Loucy (cell line): ENCODE measurements around the gene ZNF709.
A peak's percentile ranks its signal among the peaks of the same experiment; 100 is the strongest.

Experiments
- H2AFZ ChIP-seq: fragments of 200-600 bp; sonication (generic); 2 replicates; pipeline ENCODE4 v1.6.0; 2016; ENCODE audit warnings: antibody characterized with exemption, mild to moderate bottlenecking, low read length, moderate library complexity
- H3F3A ChIP-seq: fragments of 200-600 bp; 2 replicates; pipeline ENCODE4 v1.6.0; 2016; ENCODE audit warnings: antibody characterized with exemption, low read depth, mild to moderate bottlenecking
- H3K27me3 ChIP-seq: fragments of 200-600 bp; sonication (generic); 2 replicates; pipeline ENCODE4 v1.6.1; 2014; ENCODE audit warnings: low read length, mild to moderate bottlenecking; ENCODE audit not compliant: insufficient read depth, poor library complexity, severe bottlenecking
- H3K36me3 ChIP-seq: fragments of 200-600 bp; sonication (generic); 2 replicates; pipeline ENCODE4 v1.6.1; 2016; ENCODE audit warnings: low read length; ENCODE audit not compliant: insufficient read depth
- H3K4me1 ChIP-seq: fragments of 200-600 bp; sonication (generic); 2 replicates; pipeline ENCODE4 v1.5.1; 2014; ENCODE audit warnings: low read length, mild to moderate bottlenecking; ENCODE audit not compliant: insufficient read depth, poor library complexity, severe bottlenecking
- H3K4me2 ChIP-seq: fragments of 200-600 bp; sonication (generic); 2 replicates; pipeline ENCODE4 v1.6.0; 2014; ENCODE audit warnings: antibody characterized with exemption, low read length, low read depth, mild to moderate bottlenecking; ENCODE audit not compliant: poor library complexity, severe bottlenecking
- H3K4me3 ChIP-seq: fragments of 200-600 bp; sonication (generic); 2 replicates; pipeline ENCODE4 v1.5.1; 2014; ENCODE audit warnings: low read length, mild to moderate bottlenecking, mixed read lengths; ENCODE audit not compliant: poor library complexity, severe bottlenecking
- H3K79me2 ChIP-seq: fragments of 200-600 bp; sonication (generic); 2 replicates; pipeline ENCODE4 v1.6.1; 2014; ENCODE audit warnings: low read length; ENCODE audit not compliant: insufficient read depth
- H3K9ac ChIP-seq: fragments of 200-600 bp; sonication (generic); 2 replicates; pipeline ENCODE4 v1.6.0; 2014; ENCODE audit warnings: mild to moderate bottlenecking, low read depth, low read length, moderate library complexity; ENCODE audit not compliant: poor library complexity, severe bottlenecking
- H3K9me2 ChIP-seq: fragments of 200-600 bp; sonication (generic); replicated peaks from 2 replicates; pipeline ENCODE4 v1.6.1; 2016; ENCODE audit warnings: low read depth, low read length, mixed read lengths
- H3K9me3 ChIP-seq: fragments of 200-600 bp; sonication (generic); 2 replicates; pipeline ENCODE4 v1.6.1; 2014; ENCODE audit warnings: mild to moderate bottlenecking, antibody characterized with exemption, low read length, low read depth; ENCODE audit not compliant: insufficient read depth
- H4K20me1 ChIP-seq: fragments of 200-600 bp; sonication (generic); 2 replicates; pipeline ENCODE4 v1.6.0; 2014; ENCODE audit warnings: antibody characterized with exemption, low read length, mild to moderate bottlenecking; ENCODE audit not compliant: insufficient read depth, poor library complexity, severe bottlenecking
- EZH2phosphoT487 ChIP-seq: fragments of 200-600 bp; IDR thresholded peaks from 2 replicates; pipeline ENCODE4 v1.6.1; 2018; ENCODE audit warnings: antibody characterized with exemption, mild to moderate bottlenecking, moderate library complexity, borderline replicate concordance
- TF ChIP-seq, protein P1 (sequence below): fragments of 200-600 bp; sonication (generic); conservative IDR thresholded peaks from 2 replicates; pipeline ENCODE4 v1.5.1; 2014; ENCODE audit warnings: mild to moderate bottlenecking, antibody characterized with exemption, low read length

Gene ZNF709

DNA sequence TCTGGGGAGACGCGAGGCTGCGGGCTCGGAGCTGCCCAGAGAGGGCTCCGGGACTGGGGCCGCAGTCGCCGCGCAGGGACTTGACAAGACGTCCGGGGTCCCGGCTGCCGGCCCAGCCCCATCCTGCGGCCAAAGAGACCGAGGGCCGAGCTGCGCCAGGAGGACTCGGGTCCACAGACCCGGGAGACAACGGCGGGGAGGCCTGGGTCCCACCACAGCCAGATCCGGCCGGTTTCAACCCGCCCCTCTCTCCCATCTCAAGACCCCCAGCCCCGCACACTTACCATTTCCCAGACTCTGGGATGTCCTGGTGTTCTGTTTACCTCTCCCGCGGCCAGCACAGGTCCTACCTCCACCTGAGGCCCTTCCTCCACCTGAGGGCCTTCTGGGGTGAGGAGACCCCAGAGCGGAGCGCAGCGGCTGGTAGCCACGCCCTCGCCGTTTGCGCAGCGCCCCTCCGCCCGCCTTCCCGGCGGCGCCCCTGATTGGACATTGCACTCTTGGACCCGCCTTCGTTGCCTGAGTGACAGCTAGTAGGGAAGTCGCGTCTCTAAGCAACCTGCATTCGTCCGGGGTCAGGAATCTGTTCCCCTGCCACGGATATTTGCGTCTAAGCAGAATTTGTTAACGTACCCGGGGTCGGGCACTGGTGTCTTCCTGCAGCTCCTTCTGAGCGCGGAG lies at the start of gene ZNF709:
TSS of gene ZNF709 (minus strand) at position 446 of the 681 bp plus-strand sequence. CDS start at position 287, 159 bp downstream.
- no peaks in the 10 kb centered on the region for H3K36me3 ChIP-seq
- peaks cover 4% of the 10 kb centered on the region; the same call in 1 of the 2 replicates for H3F3A ChIP-seq
- no peaks in the 10 kb centered on the region for H3K9me3 ChIP-seq
- no peaks in the 10 kb centered on the region for H3K9me2 ChIP-seq
- peak within 1 kb of the TSS; percentile 97 for H3K4me3 ChIP-seq
- peaks cover 14% of the 10 kb centered on the region for H4K20me1 ChIP-seq
- H3K4me2 ChIP-seq = peak within 1 kb of the TSS; percentile 95
- H3K9ac ChIP-seq = peak within 1 kb of the TSS; percentile 95
- TF ChIP-seq, protein P1, sequence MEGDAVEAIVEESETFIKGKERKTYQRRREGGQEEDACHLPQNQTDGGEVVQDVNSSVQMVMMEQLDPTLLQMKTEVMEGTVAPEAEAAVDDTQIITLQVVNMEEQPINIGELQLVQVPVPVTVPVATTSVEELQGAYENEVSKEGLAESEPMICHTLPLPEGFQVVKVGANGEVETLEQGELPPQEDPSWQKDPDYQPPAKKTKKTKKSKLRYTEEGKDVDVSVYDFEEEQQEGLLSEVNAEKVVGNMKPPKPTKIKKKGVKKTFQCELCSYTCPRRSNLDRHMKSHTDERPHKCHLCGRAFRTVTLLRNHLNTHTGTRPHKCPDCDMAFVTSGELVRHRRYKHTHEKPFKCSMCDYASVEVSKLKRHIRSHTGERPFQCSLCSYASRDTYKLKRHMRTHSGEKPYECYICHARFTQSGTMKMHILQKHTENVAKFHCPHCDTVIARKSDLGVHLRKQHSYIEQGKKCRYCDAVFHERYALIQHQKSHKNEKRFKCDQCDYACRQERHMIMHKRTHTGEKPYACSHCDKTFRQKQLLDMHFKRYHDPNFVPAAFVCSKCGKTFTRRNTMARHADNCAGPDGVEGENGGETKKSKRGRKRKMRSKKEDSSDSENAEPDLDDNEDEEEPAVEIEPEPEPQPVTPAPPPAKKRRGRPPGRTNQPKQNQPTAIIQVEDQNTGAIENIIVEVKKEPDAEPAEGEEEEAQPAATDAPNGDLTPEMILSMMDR = no peak
- TF ChIP-seq EZH2phosphoT487 = no peak
- H3K27me3 ChIP-seq = no peaks in the 10 kb centered on the region
- peaks cover 51% of the 10 kb centered on the region for H3K79me2 ChIP-seq
- H3K4me1 ChIP-seq = peaks cover 34% of the 10 kb centered on the region
- peak within 1 kb of the TSS; percentile 98 for H2AFZ ChIP-seq

DNA sequence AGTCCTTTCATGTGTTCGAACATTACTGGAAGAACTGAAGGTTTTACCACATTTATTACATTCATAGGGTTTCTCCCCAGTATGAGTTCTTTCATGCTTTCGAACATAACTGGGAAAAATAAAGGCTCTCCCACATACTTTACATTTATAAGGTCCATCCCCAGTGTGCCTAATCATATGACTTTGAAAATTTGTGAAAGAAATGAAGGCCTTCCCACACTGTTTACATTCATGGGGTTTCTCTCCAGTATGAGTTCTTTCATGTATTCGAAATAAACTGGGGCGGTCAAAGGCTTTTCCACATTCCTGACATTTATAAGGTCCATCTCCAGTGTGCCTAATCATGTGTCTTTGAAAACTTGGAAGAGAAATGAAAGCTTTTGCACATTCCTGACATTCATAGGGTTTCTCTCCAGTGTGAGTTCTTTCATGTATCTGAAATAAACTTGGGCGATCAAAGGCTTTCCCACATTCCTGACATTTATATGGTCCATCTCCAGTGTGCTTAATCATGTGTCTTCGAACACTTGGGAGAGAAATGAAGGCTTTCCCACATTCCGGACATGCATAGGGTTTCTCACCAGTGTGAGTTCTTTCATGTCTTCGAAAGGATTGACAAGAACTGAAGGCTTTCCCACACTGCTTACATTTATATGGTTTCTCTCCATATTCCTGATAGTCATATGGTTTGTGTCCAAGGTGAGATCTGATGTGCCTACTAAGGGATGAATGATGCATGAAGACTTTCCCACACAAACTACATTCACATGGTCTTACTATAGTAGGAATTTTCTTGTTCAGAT lies 42.6 kb upstream of the ZNF709 start:
- no peaks in the 10 kb centered on the region for H3K4me1 ChIP-seq
- no peaks in the 10 kb centered on the region for H3K9me2 ChIP-seq
- H3K27me3 ChIP-seq = peaks cover 15% of the 10 kb centered on the region
- H3K9ac ChIP-seq = no peak overlapping the region
- H3K36me3 ChIP-seq = peaks cover 47% of the 10 kb centered on the region
- no peaks in the 10 kb centered on the region for H4K20me1 ChIP-seq
- no peak overlapping the region for H2AFZ ChIP-seq
- no peak overlapping the region for H3K4me3 ChIP-seq
- H3K4me2 ChIP-seq = no peak overlapping the region
- peaks cover 9% of the 10 kb centered on the region; the same call in 1 of the 2 replicates for H3K79me2 ChIP-seq
- H3F3A ChIP-seq = no peaks in the 10 kb centered on the region
- TF ChIP-seq EZH2phosphoT487 = no peak
- TF ChIP-seq, protein P1 = no peak
- peaks cover 62% of the 10 kb centered on the region for H3K9me3 ChIP-seq

- no peaks in the 10 kb centered on the region for H3F3A ChIP-seq
- no peaks in the 10 kb centered on the region for H3K9me2 ChIP-seq
- H3K4me2 ChIP-seq = no peak overlapping the region
- peaks cover 15% of the 10 kb centered on the region for H3K27me3 ChIP-seq
- peaks cover 58% of the 10 kb centered on the region for H3K9me3 ChIP-seq
- peaks cover 47% of the 10 kb centered on the region for H3K36me3 ChIP-seq
- H3K9ac ChIP-seq = no peak overlapping the region
- peaks cover 9% of the 10 kb centered on the region; the same call in 1 of the 2 replicates for H3K79me2 ChIP-seq
- H3K4me1 ChIP-seq = no peaks in the 10 kb centered on the region
- no peak overlapping the region for H3K4me3 ChIP-seq
- H2AFZ ChIP-seq = no peak overlapping the region
- TF ChIP-seq, protein P1 = no peak
- no peak for TF ChIP-seq EZH2phosphoT487
- no peaks in the 10 kb centered on the region for H4K20me1 ChIP-seq
Observed at GRCh38 chr19:12526542-12526941, 41.9 kb upstream of the ZNF709 start.
